Erythroblast (primary cell): Measurements from ENCODE around the gene ERLIN1.

Experiments
- DNase-seq, 2 experiments: peaks; one replicate each; lab custom pipeline; 2025; lab: John Stamatoyannopoulos, UW
- GATA1 ChIP-seq: IDR thresholded peaks from 2 replicates; pipeline ENCODE4 v1.6.1; 2011; ENCODE audit warnings: low read depth, mild to moderate bottlenecking, control low read depth, low read length, moderate library complexity
- POLR2A ChIP-seq: IDR thresholded peaks from 2 replicates; pipeline ENCODE4 v1.6.1; 2011; ENCODE audit warnings: mild to moderate bottlenecking, low read length

ERLIN1 gene

DNA sequence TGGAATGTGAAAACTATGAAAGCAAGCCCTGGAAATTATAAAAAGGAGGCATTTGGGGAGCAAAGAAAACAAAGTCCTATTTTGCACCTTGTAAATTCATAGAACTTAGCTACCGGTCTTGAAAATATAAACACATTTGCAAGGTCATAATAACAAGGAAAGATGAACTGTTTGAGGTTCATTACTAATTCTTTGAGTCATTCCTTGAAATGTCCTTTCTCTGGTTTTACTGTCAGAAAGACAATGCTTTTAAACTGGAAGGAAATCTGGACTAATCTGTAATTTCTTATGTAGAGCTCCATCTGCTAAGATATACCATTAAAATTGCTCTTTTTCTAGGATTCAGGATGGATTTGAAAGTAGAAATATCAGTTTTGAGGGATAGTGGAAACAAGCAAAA is 1.4 kb downstream of the ERLIN1 start:
- peak in 1 of 2 experiments; percentile 43 for DNase-seq
- TF ChIP-seq POLR2A: no peak

- TF ChIP-seq POLR2A (no peak), GATA1 (no peak)
- DNase-seq: peak; percentile 12 to 57
Measured at GRCh38 chr10:100183481-100183880, 2.3 kb downstream of the ERLIN1 start.

DNA sequence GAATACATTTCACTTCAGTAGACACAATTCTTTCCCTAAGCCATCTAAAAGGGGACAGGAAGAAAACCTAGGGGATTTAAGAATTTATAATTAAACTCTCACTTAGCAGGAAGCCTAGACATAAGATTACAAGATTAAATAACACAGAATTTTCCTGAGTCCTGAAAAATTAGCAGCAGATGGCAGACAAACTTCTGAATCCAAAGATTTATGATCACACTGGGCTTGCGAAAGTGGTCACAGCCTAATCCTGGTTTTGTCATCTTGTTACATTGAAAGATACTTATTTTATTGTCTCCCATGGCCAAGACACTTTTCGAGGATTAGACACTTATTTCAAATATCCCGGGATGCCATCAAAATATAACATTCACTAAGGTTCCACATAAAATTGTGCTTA is 2.9 kb downstream of the ERLIN1 start:
- no peak for DNase-seq
- TF ChIP-seq GATA1: no peak
- TF ChIP-seq POLR2A: no peak

DNA sequence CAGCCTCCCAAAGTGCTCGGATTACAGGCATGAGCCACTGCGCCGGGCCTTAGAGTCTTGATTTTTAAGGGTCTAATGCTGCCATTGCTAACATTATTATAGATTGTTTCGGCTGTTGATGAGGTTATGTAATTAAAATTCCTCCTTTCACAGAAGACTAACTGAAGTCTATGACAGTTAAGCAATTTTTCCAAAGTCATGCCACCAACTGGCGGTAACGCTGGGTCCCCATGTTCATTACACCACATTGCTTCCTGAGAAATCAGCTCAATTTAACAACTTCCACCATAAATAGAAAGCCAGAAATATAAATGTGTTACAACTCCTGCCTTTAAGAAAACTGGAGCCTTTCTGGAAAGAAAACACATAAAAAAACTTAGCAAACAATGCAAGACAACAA is 3.5 kb downstream of the ERLIN1 start:
- DNase-seq: no peak
- TF ChIP-seq POLR2A (no peak), GATA1 (no peak)

DNA sequence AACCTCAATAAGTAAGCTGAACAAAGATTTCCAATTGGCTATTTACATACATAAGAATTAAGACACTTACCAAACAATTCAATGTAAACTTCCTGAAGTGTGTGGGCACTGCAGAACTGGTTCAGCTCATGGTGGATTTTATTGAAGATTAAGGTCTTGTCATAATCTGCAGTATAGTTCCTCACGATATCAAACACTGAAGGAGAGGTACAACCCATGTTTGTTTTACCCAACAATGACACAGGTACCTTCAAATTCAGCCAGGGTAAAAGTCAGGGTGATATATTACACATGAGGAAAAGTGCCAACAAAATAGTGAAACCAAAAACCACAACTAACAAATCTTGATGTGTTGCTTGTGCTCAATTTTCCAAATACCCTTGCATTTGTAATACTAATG is 10.0 kb downstream of the ERLIN1 start:
- no peak for TF ChIP-seq GATA1
- TF ChIP-seq POLR2A: no peak

GRCh38 chr10:100174699-100175677 is 10.8 kb downstream of the ERLIN1 start:
- TF ChIP-seq POLR2A: no peak
- no peak for DNase-seq

More for the DNA sequence above, 10.0 kb downstream of the ERLIN1 start:
- no peak for DNase-seq

DNA sequence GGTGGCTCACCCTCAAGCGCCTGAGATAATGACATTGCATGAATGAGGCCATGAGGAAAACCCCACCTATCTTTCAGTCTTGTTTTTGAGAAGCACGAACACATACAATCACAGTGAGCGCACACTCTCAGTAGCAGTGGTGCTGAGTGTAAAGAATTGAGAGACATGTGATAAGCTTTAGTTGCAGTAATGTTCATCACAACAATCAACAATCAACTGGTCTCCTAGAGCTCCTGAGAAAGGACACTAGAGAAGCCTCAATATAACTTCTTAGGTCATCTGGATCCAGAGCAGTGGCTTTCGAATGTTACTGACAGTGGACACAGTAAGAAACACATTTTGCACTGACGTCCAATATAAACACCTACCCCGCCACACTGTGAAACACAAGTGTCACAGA is 12.8 kb downstream of the ERLIN1 start:
- TF ChIP-seq GATA1: no peak
- TF ChIP-seq POLR2A: no peak

DNA sequence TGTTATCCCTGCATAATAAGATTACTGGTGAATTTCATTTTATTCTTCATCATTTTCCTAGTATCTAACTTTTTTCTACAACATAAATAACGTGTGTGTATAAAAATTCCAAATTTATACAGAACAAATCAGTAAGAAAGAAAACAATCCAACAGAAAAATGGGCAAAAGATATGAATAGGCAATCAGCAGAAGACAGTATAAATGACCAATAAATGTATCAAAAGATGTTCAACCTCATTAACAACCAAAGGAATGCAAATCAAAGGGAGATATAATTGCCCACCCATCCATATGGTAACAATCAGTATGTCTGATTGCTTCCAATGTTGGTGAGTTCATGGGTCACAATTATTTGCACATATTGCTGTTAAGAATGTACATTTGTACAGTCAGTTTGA is 13.5 kb downstream of the ERLIN1 start:
- DNase-seq: no peak
- TF ChIP-seq POLR2A: no peak
- TF ChIP-seq GATA1: no peak

More for the DNA sequence above, 12.8 kb downstream of the ERLIN1 start:
- DNase-seq: no peak

- DNase-seq: no peak
- TF ChIP-seq POLR2A (no peak), GATA1 (no peak)
Measured at GRCh38 chr10:100168313-100168643, 17.6 kb downstream of the ERLIN1 start.

DNA sequence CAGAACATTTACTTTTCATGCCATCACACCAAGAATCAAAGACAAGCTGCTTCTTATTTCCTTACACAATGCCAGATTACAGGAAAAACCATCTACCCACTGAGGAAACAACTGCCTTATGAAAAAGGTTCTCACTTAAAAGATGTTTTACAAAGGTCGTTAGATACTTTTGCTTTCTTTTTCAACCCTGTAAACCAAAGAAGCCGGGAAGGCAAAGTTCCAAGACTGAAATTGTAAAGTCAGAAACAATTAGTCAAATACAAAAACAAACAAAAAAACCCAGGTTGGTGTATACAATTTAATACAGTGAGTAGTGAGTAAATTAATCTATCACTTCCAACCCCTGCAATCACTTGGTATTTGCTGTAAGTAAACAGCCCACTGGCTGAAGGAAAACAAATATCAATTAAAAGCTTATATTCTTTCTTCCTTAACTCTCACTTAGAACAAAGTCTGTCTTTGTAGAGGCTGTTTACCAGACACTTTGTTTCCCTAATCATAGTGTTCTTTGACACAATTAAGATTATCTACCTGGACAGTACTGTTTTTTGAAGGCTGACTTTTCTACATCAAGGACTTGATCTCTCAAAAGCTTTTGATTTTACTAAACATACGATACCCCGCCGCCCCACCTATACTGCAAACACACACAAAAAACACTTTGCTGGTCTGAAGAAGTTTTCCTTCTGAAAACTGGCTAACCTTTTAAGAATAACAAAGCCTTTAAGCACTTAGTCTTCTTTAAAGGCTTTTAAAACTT is 18.1 kb downstream of the ERLIN1 start:
- DNase-seq: no peak

GRCh38 chr10:100163704-100164621 is 21.9 kb downstream of the ERLIN1 start:
- no peak for DNase-seq

More for the DNA sequence above, 18.1 kb downstream of the ERLIN1 start:
- TF ChIP-seq GATA1 (no peak), POLR2A (no peak)

DNA sequence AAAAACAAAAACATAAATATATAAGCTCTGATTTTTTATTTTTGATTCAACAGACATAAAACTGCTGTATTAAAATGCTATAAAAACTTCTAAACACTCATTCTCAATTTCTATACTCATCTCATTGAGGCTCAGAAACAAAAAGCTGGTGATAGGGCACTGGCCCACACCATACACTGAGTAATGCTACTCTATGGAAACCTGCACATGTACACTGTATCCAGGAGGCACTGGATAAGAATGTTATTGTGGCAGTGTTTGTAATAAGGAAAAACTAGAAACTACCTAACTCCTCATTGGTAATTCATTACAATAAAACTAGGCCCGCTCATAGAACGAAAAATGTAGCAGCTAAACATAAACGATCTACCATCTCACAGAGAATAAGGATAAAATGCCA is 23.1 kb downstream of the ERLIN1 start:
- TF ChIP-seq POLR2A (no peak), GATA1 (no peak)
- no peak for DNase-seq

More at GRCh38 chr10:100163704-100164621, 21.9 kb downstream of the ERLIN1 start:
- no peak for TF ChIP-seq POLR2A
- no peak for TF ChIP-seq GATA1
